ENCODE measurements around the gene RPS6KL1. TPM values are rescaled to one million over a fixed set of nuclear protein-coding genes. Genes with fewer than 3 reads are reported as not detected.

The RPS6KL1 gene
- total and polyA plus RNA-seq, 11 donors = 8.3 to 26.8 (median 17.8) TPM

GRCh38 chr14:74904635-74905503 is 18.2 kb downstream of the RPS6KL1 start:
- H3K27ac ChIP-seq = peak overlapping the region in 1 of 12 donors; percentile 24
- TF ChIP-seq CTCF (IDR thresholded peaks at IDR 0.05) (no peak), POLR2A (IDR thresholded peaks at IDR 0.05) (no peak)
- H3K36me3 ChIP-seq = peaks cover 3 to 56% (median 50%) of the 10 kb centered on the region in 9 donors
- no peak for DNase-seq
- WGBS, 4 donors = 77 to 83% (median 79%) methylated on average over 6 of the region's 6 CpGs
- no peaks in the 10 kb centered on the region for H3K9me3 ChIP-seq
- peaks cover 11 to 53% (median 37%) of the 10 kb centered on the region in 12 donors for H3K4me1 ChIP-seq
- intact Hi-C loops (cut with DNase I) = loop anchor here in 9 of 10 donors (1.0 to 5.0 kb wide), 3 partner anchors 43 to 44 kb away; no protein-coding TSS in a partner anchor
- H3K4me3 ChIP-seq = no peak overlapping the region
- H3K27me3 ChIP-seq = no peaks in the 10 kb centered on the region
- ATAC-seq = no peak

- no peak for DNase-seq
- H3K9me3 ChIP-seq = no peaks in the 10 kb centered on the region
- peaks cover 11 to 41% (median 29%) of the 10 kb centered on the region in 12 donors for H3K4me1 ChIP-seq
- no peak overlapping the region for H3K27ac ChIP-seq
- H3K4me3 ChIP-seq = no peak overlapping the region
- H3K27me3 ChIP-seq = no peaks in the 10 kb centered on the region
- no peak for ATAC-seq
- WGBS, 4 donors = 59 to 67% (median 65%) methylated on average over 7 to 10 of the region's 10 CpGs
- peaks cover 3 to 74% (median 67%) of the 10 kb centered on the region in 9 donors for H3K36me3 ChIP-seq
- intact Hi-C loops (cut with DNase I) = no loop called here
- TF ChIP-seq CTCF (IDR thresholded peaks at IDR 0.05) (no peak), POLR2A (IDR thresholded peaks at IDR 0.05) (no peak)
Measured at GRCh38 chr14:74902941-74903705, 19.9 kb downstream of the RPS6KL1 start.

GRCh38 chr14:74898694-74899093 is 24.4 kb downstream of the RPS6KL1 start:
- ATAC-seq (no peak), DNase-seq (no peak)
- peaks cover 0 to 22% (median 6%) of the 10 kb centered on the region in 12 donors for H3K4me1 ChIP-seq
- TF ChIP-seq CTCF (IDR thresholded peaks at IDR 0.05) = no peak
- no peak for TF ChIP-seq POLR2A (IDR thresholded peaks at IDR 0.05)
- intact Hi-C loops (cut with DNase I) = no loop called here
- 70 to 81% (median 79%) methylated on average over 5 of the region's 5 CpGs for WGBS, 4 donors
- peaks cover 6 to 100% (median 97%) of the 10 kb centered on the region in 9 donors for H3K36me3 ChIP-seq
- H3K4me3 ChIP-seq = no peak overlapping the region
- H3K9me3 ChIP-seq = no peaks in the 10 kb centered on the region
- peak overlapping the region in 4 of 12 donors; percentile 7 to 62 (median 20) for H3K27ac ChIP-seq
- H3K27me3 ChIP-seq = no peaks in the 10 kb centered on the region

- Histone ChIP-seq H3K4me1 (peaks cover 0 to 22% (median 6%) of the 10 kb centered on the region in 12 donors), H3K36me3 (peaks cover 6 to 100% (median 99%) of the 10 kb centered on the region in 9 donors), H3K4me3 (no peak overlapping the region), H3K27ac (peak overlapping the region in 5 of 12 donors; percentile 7 to 62 (median 20)), H3K9me3 (no peaks in the 10 kb centered on the region), H3K27me3 (no peaks in the 10 kb centered on the region)
- WGBS, 4 donors = 87 to 97% (median 93%) methylated on average over 2 of the region's 2 CpGs
- intact Hi-C loops (cut with DNase I) = no loop called here
- ATAC-seq (no peak), DNase-seq (no peak)
- no peak for TF ChIP-seq CTCF (IDR thresholded peaks at IDR 0.05)
- TF ChIP-seq POLR2A (IDR thresholded peaks at IDR 0.05) = no peak
Measured at GRCh38 chr14:74898083-74898482, 25.0 kb downstream of the RPS6KL1 start.

All from heart left ventricle (tissue), 16 donors.